ENCODE results near the gene RHOBTB3.

Gene RHOBTB3

DNA sequence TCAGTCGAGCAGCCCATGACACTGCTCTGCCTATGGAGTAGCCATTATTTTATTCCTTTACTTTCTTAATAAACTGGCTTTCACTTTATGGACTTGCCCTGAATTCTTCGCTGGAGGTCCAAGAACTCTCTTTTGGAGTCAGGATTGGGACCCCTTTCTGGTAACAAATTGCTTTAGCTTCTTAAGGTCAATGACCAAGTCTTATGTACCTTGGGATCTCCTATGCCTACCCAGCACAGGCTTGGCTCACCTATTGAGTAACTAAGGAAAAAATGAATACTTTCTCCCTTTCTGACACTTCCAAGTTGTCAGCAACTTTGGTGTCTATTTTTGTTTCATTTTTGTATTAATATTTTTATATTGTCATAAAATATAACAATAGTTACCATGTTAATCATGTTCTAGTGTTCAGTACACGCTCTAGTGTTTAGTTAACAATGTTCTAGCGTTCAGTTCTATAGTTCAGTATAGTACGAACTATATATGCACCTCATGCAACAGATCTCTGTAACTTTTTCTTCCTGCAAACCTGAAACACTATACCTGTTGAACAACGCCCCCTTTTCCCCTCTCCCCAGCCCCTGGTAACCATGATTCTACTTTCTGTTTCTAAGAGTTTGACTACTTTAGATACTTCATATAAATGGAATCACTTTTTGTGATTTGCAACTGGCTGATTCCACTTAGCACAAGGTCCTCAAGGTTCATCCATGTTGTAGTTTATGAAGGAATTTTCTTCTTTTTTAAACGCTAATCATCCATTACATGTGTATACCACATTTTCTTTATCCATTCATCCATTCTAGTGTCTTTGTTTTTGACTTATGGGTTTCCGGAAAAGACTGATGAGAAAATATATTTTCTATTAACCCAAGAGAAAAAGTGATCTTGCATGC is 1.8 kb upstream of the RHOBTB3 start:
- no peak for ATAC-seq
- no peak for TF ChIP-seq BACH2 (CRISPR knock-in tag; IDR thresholded peaks at IDR 0.05; ENCODE audit: borderline replicate concordance)
- TF ChIP-seq TCF4 (CRISPR knock-in tag; IDR thresholded peaks at IDR 0.05; ENCODE audit: borderline replicate concordance) = no peak
- TF ChIP-seq CSDC2 (CRISPR knock-in tag; IDR thresholded peaks at IDR 0.05) = no peak
- TF ChIP-seq GLIS3 (CRISPR knock-in tag; IDR thresholded peaks at IDR 0.05) = no peak
- no peak for TF ChIP-seq SNAI2 (CRISPR knock-in tag; IDR thresholded peaks at IDR 0.05)
- no peak for TF ChIP-seq ZFP30 (CRISPR knock-in tag; IDR thresholded peaks at IDR 0.05)
- TF ChIP-seq TOX (CRISPR knock-in tag; IDR thresholded peaks at IDR 0.05; ENCODE audit: borderline replicate concordance) = no peak
- TF ChIP-seq, protein P1, sequence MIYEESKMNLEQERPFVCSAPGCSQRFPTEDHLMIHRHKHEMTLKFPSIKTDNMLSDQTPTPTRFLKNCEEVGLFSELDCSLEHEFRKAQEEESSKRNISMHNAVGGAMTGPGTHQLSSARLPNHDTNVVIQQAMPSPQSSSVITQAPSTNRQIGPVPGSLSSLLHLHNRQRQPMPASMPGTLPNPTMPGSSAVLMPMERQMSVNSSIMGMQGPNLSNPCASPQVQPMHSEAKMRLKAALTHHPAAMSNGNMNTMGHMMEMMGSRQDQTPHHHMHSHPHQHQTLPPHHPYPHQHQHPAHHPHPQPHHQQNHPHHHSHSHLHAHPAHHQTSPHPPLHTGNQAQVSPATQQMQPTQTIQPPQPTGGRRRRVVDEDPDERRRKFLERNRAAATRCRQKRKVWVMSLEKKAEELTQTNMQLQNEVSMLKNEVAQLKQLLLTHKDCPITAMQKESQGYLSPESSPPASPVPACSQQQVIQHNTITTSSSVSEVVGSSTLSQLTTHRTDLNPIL (CRISPR knock-in tag; IDR thresholded peaks at IDR 0.05; ENCODE audit: low read depth) = no peak

DNA sequence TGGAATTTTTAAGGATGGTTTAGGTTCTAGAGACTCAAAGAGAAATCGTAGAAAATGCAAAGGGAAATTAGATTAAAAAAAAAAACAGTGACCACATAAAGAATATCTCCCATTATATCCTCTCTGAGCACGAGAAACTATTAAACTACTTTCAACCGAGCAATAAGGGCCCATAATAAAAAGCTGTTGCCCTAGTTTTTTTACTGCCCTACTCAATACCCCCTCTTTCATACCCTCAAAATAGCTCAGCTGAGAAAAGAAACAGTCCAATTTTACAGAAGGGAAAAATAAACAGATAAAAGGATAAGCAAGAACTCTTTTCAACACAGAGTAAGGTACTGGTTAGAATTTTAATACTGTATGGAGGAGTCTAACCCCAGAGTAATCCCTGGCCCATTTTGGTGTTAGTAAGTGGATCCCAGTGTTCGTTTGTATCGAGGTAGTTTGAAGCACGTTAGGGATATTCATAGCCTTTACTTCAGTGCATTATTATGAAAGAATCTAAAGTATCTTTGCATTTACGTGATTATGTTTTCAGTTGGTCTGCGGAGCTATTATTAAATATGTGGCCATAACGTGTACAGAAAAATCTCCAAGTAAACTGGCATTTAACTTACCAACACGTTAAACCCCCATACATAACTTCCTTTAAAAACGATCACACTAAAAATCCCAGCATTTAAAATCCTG is 980 bp upstream of the RHOBTB3 start:
- no peak for TF ChIP-seq TOX (CRISPR knock-in tag; IDR thresholded peaks at IDR 0.05; ENCODE audit: borderline replicate concordance)
- no peak for TF ChIP-seq SNAI2 (CRISPR knock-in tag; IDR thresholded peaks at IDR 0.05)
- TF ChIP-seq ZNF70 (CRISPR knock-in tag; IDR thresholded peaks at IDR 0.05) = no peak
- TF ChIP-seq, protein P2, sequence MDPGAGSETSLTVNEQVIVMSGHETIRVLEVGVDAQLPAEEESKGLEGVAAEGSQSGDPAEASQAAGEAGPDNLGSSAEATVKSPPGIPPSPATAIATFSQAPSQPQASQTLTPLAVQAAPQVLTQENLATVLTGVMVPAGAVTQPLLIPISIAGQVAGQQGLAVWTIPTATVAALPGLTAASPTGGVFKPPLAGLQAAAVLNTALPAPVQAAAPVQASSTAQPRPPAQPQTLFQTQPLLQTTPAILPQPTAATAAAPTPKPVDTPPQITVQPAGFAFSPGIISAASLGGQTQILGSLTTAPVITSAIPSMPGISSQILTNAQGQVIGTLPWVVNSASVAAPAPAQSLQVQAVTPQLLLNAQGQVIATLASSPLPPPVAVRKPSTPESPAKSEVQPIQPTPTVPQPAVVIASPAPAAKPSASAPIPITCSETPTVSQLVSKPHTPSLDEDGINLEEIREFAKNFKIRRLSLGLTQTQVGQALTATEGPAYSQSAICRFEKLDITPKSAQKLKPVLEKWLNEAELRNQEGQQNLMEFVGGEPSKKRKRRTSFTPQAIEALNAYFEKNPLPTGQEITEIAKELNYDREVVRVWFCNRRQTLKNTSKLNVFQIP (CRISPR knock-in tag; IDR thresholded peaks at IDR 0.05; ENCODE audit: borderline replicate concordance, low read depth) = no peak
- TF ChIP-seq RARB (CRISPR knock-in tag; IDR thresholded peaks at IDR 0.05) = no peak
- no peak for TF ChIP-seq ISL1 (CRISPR knock-in tag; IDR thresholded peaks at IDR 0.05)
- no peak for TF ChIP-seq TCF4 (CRISPR knock-in tag; IDR thresholded peaks at IDR 0.05; ENCODE audit: borderline replicate concordance)
- TF ChIP-seq, protein P3, sequence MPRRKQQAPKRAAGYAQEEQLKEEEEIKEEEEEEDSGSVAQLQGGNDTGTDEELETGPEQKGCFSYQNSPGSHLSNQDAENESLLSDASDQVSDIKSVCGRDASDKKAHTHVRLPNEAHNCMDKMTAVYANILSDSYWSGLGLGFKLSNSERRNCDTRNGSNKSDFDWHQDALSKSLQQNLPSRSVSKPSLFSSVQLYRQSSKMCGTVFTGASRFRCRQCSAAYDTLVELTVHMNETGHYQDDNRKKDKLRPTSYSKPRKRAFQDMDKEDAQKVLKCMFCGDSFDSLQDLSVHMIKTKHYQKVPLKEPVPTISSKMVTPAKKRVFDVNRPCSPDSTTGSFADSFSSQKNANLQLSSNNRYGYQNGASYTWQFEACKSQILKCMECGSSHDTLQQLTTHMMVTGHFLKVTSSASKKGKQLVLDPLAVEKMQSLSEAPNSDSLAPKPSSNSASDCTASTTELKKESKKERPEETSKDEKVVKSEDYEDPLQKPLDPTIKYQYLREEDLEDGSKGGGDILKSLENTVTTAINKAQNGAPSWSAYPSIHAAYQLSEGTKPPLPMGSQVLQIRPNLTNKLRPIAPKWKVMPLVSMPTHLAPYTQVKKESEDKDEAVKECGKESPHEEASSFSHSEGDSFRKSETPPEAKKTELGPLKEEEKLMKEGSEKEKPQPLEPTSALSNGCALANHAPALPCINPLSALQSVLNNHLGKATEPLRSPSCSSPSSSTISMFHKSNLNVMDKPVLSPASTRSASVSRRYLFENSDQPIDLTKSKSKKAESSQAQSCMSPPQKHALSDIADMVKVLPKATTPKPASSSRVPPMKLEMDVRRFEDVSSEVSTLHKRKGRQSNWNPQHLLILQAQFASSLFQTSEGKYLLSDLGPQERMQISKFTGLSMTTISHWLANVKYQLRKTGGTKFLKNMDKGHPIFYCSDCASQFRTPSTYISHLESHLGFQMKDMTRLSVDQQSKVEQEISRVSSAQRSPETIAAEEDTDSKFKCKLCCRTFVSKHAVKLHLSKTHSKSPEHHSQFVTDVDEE (CRISPR knock-in tag; IDR thresholded peaks at IDR 0.05) = no peak
- TF ChIP-seq, protein P4, sequence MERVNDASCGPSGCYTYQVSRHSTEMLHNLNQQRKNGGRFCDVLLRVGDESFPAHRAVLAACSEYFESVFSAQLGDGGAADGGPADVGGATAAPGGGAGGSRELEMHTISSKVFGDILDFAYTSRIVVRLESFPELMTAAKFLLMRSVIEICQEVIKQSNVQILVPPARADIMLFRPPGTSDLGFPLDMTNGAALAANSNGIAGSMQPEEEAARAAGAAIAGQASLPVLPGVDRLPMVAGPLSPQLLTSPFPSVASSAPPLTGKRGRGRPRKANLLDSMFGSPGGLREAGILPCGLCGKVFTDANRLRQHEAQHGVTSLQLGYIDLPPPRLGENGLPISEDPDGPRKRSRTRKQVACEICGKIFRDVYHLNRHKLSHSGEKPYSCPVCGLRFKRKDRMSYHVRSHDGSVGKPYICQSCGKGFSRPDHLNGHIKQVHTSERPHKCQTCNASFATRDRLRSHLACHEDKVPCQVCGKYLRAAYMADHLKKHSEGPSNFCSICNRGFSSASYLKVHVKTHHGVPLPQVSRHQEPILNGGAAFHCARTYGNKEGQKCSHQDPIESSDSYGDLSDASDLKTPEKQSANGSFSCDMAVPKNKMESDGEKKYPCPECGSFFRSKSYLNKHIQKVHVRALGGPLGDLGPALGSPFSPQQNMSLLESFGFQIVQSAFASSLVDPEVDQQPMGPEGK (CRISPR knock-in tag; IDR thresholded peaks at IDR 0.05; ENCODE audit: borderline replicate concordance) = no peak
- no peak for TF ChIP-seq BACH2 (CRISPR knock-in tag; IDR thresholded peaks at IDR 0.05; ENCODE audit: borderline replicate concordance)
- no peak for TF ChIP-seq OSR1 (CRISPR knock-in tag; IDR thresholded peaks at IDR 0.05)
- TF ChIP-seq ZNF8 (CRISPR knock-in tag; IDR thresholded peaks at IDR 0.05) = no peak
- TF ChIP-seq GLIS3 (CRISPR knock-in tag; IDR thresholded peaks at IDR 0.05) = no peak
- no peak for TF ChIP-seq ZFP3 (CRISPR knock-in tag; IDR thresholded peaks at IDR 0.05)
- ATAC-seq = peak; percentile 4; the same call in 1 of the 3 replicates

DNA sequence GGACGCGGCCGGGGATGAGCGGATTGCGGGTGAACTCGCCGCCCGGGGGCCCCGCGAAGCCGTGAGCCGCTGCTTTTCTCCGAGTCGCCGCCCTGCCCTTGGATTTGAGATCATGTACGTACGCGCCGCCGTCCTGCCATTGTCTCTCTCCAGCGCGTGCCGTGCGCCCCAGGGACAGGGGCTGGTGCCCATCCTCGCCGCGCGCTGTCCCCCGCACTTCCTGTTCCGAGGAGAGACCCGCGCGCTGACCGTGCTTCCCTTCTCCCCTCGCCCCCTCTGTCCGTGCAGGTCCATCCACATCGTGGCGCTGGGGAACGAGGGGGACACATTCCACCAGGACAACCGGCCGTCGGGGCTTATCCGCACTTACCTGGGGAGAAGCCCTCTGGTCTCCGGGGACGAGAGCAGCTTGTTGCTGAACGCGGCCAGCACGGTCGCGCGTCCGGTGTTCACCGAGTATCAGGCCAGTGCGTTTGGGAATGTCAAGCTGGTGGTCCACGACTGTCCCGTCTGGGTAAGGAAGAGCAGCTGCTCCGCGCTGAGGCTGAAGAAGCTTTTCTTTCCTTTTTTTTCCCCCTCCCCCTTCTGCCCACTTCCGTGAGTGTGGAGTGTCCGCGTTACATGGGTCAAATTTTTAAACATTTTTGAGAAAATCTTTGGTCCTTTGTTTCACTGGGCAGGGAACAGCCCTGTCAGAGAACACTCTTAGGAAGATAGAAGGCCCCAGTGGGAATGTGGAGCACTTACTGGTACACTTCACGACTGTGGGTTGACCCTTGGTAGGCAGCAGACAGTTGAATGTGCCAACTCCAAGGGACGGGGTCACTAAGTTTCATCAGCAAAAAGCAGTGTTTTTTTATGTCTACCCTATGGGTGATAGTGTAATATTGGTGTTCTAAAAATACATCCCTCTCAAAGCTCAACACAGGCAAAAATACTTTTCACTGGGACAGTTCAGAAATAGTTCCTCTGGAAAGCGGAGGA is 727 bp downstream of the RHOBTB3 start:
- ATAC-seq = peak; percentile 46
- no peak for TF ChIP-seq ZFP3 (CRISPR knock-in tag; IDR thresholded peaks at IDR 0.05)
- TF ChIP-seq ZC3H10 (CRISPR knock-in tag; IDR thresholded peaks at IDR 0.05) = no peak
- TF ChIP-seq ISL1 (CRISPR knock-in tag; IDR thresholded peaks at IDR 0.05) = no peak
- no peak for TF ChIP-seq CSDC2 (CRISPR knock-in tag; IDR thresholded peaks at IDR 0.05)
- no peak for TF ChIP-seq ZNF70 (CRISPR knock-in tag; IDR thresholded peaks at IDR 0.05)
- no peak for TF ChIP-seq OSR1 (CRISPR knock-in tag; IDR thresholded peaks at IDR 0.05)
- no peak for TF ChIP-seq GLIS3 (CRISPR knock-in tag; IDR thresholded peaks at IDR 0.05)
- TF ChIP-seq SNAI2 (CRISPR knock-in tag; IDR thresholded peaks at IDR 0.05) = no peak
- TF ChIP-seq, protein P3 (CRISPR knock-in tag; IDR thresholded peaks at IDR 0.05) = no peak
- no peak for TF ChIP-seq TCF4 (CRISPR knock-in tag; IDR thresholded peaks at IDR 0.05; ENCODE audit: borderline replicate concordance)
- no peak for TF ChIP-seq PPARA (CRISPR knock-in tag; IDR thresholded peaks at IDR 0.05; ENCODE audit: borderline replicate concordance)
- TF ChIP-seq ZNF565 (CRISPR knock-in tag; conservative IDR thresholded peaks at IDR 0.05; ENCODE audit: low read depth) = no peak
- TF ChIP-seq BACH2 (CRISPR knock-in tag; IDR thresholded peaks at IDR 0.05; ENCODE audit: borderline replicate concordance) = no peak
- no peak for TF ChIP-seq ESRRG (CRISPR knock-in tag; IDR thresholded peaks at IDR 0.05)

Measured in SK-N-SH treated with all-trans-retinoic acid at 6 μM for 48 hours (cell line).